Muscle of leg (tissue), 11 donors: ENCODE data around the gene MFAP2. TPM values are rescaled to one million over a fixed set of nuclear protein-coding genes. Genes with fewer than 3 reads are reported as not detected.
"Not testable (repeated sequence)": the region's sequence is repeated elsewhere in the genome, so short reads cannot be mapped to it uniquely, and the experiment has no call there.

ENCODE experiments used
- DNase-seq: peaks from one replicate; pipeline ENCODE4 v3.0.0; 2013
- H3K27ac ChIP-seq: one replicate; pipeline ENCODE4 v1.5.1; 2013; ENCODE audit warnings: mild to moderate bottlenecking, low read length, control low read depth
- H3K27me3 ChIP-seq: one replicate; pipeline ENCODE4 v1.6.1; 2013; ENCODE audit warnings: low read length; ENCODE audit not compliant: control insufficient read depth, insufficient read depth
- H3K36me3 ChIP-seq: one replicate; pipeline ENCODE4 v1.6.1; 2013; ENCODE audit warnings: low read length; ENCODE audit not compliant: control insufficient read depth, insufficient read depth
- H3K4me1 ChIP-seq: one replicate; pipeline ENCODE4 v1.6.1; 2013; ENCODE audit warnings: low read length; ENCODE audit not compliant: control insufficient read depth, insufficient read depth
- H3K4me3 ChIP-seq: one replicate; pipeline ENCODE4 v1.5.1; 2013; ENCODE audit warnings: low read length, control low read depth
- H3K9me3 ChIP-seq: replicated peaks from 2 replicates; pipeline ENCODE4 v1.6.1; 2013; ENCODE audit warnings: low read depth, low read length; ENCODE audit not compliant: control insufficient read depth
- WGBS: methylation state at CpG from one replicate; pipeline ENCODE4 v1.1.5; 2013; ENCODE audit warnings: missing lambda C conversion rate; ENCODE audit not compliant: insufficient coverage; 5-methylcytosine and 5-hydroxymethylcytosine counted together
- polyA plus RNA-seq, 8 donors: library from polyadenylated mRNA; unstranded; fragments of 120-200 nt; gene quantifications; one replicate each; pipeline versions ENCODE4 v1.2.1 to v1.2.3, GENCODE V29; 2013; ENCODE audit warnings: inconsistent platforms in 1 of 8, low replicate concordance in 1 of 8; ENCODE audit not compliant: insufficient read length in 8 of 8, insufficient read depth in 1 of 8
- total RNA-seq: library from RNA; stranded (reverse); fragments of 120-200 nt; gene quantifications from one replicate; pipeline ENCODE4 v1.2.4, GENCODE V29; 2013

MFAP2 gene
- total and polyA plus RNA-seq, 9 donors, result 50.1 to 150 (median 111) TPM

DNA sequence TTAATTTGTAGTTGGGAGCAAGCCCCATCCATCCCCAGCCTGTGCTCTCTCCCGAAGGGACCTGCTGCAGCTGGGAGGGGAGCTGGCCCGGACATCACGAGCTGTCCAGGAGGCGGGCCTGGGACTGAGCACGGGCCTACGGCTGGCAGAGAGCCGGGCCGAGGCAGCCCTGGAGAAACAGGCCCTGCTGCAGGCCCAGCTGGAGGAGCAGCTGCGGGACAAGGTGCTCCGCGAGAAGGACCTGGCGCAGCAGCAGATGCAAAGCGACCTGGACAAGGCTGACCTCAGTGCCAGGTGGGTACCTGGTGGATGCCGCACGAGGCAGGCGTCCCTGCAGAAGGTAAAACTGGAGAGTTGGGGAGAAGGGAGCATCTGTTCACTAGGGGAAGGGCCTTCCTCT is 43.8 kb downstream of the MFAP2 start:
- WGBS, result 62% methylated on average over 16 of the region's 16 CpGs
- not testable (repeated sequence) for H3K4me1 ChIP-seq, H3K27me3 ChIP-seq, H3K27ac ChIP-seq, H3K9me3 ChIP-seq, DNase-seq, H3K4me3 ChIP-seq
- peaks cover 55% of the 10 kb centered on the region for H3K36me3 ChIP-seq

DNA sequence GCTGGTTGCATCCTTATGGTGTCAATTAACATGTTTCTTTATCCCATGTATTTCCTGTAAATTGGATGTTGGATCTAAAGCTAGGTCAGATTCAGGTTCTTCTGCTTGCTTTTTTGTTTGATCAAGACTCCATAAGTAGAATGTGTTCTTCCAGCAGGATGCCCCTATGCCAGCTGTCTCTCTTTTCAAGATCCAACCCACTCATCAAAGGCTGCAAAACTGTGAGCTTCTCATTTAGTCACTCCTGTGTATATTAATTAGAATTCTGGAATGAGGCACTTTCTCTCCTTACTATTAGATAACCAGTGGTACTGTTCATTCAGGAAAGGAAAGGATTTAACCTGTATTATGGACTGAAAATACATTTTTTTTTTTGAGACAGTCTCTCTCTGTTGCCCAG is 46.5 kb downstream of the MFAP2 start:
- H3K36me3 ChIP-seq, result peaks cover 62% of the 10 kb centered on the region
- not testable (repeated sequence) for DNase-seq, H3K27me3 ChIP-seq

DNA sequence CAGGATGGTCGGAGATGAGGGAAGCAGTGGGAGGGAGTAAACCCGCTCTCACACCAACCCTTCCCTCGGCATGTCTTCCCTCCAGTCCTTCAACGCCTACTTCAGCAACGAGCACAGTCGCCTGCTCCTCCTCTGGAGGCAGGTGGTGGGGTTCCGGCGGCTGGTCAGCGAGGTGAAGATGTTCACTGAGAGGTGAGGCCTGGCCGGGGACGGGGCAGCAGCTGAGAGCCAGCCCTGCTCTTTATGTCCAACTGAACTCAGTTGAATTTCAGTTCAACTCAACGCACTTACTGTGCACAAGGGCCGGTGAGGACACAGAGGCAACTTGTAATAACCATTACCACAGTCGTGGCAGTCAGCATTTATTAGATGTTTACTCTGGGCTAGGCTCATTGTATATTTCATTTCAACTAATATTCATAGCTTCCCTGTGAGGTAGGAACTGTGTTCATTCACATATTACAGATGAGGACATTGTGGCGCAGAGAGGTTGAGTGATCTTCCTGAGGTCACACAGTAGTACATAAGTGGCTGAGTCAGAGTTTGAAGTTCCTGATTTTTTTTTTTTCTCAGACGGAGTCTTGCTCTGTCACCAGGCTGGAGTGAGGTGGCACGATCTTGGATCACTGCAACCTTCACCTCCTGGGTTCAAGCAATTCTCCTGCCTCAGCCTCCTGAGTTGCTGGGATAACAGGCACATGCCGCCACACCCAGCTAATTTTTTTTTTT is 49.0 kb downstream of the MFAP2 start:
- WGBS, result 87% methylated on average over 10 of the region's 18 CpGs
- not testable (repeated sequence) for H3K9me3 ChIP-seq, H3K4me1 ChIP-seq, DNase-seq, H3K4me3 ChIP-seq, H3K27me3 ChIP-seq, H3K27ac ChIP-seq
- peaks cover 48% of the 10 kb centered on the region for H3K36me3 ChIP-seq

More for the DNA sequence above, 46.5 kb downstream of the MFAP2 start:
- H3K4me1 ChIP-seq, H3K9me3 ChIP-seq, H3K27ac ChIP-seq, H3K4me3 ChIP-seq: not testable (repeated sequence)

DNA sequence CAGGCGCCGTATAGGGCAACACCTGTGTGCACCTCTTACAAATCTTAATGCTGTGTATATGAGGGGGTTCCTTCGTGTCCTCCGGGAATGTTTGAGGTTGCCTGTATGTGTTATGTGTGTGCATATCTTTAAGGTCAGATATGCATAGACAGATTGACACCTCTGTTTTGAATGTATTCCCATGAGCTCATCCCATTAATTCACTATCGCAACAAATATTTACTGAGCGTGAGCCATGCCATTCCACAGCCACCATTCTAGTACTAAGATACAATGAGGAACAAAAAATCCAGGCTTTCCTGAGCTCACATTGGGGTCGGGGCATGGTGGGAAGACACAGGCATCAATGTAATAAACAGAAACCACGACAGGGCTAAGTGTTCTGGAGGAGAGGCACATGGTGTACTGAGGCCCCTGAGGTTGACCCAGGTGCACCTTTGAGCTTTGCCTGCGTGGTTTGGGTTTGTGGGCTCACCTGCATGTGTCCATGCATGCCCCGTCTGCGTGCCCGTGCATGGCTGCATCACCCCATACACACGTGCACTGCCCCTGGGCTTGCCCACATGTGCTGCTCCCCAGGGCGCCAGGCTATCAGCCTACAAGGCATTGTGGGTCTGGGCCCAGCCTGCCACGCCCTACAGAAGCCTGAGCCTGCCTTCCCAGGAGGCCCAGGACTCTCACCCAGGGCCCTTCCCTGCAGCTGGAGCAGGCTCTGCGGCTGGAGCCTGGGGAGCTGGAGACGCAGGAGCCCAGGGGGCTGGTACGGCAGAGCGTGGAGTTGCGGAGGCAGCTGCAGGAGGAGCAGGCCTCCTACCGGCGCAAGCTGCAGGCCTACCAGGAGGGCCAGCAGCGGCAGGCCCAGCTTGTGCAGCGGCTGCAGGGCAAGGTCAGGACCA is 51.0 kb downstream of the MFAP2 start:
- H3K4me3 ChIP-seq, H3K9me3 ChIP-seq, H3K27ac ChIP-seq, H3K27me3 ChIP-seq, DNase-seq: not testable (repeated sequence)
- Histone ChIP-seq H3K4me1 (peaks cover 23% of the 10 kb centered on the region), H3K36me3 (peaks cover 38% of the 10 kb centered on the region)
- WGBS, result 76% methylated on average over 17 of the region's 24 CpGs

DNA sequence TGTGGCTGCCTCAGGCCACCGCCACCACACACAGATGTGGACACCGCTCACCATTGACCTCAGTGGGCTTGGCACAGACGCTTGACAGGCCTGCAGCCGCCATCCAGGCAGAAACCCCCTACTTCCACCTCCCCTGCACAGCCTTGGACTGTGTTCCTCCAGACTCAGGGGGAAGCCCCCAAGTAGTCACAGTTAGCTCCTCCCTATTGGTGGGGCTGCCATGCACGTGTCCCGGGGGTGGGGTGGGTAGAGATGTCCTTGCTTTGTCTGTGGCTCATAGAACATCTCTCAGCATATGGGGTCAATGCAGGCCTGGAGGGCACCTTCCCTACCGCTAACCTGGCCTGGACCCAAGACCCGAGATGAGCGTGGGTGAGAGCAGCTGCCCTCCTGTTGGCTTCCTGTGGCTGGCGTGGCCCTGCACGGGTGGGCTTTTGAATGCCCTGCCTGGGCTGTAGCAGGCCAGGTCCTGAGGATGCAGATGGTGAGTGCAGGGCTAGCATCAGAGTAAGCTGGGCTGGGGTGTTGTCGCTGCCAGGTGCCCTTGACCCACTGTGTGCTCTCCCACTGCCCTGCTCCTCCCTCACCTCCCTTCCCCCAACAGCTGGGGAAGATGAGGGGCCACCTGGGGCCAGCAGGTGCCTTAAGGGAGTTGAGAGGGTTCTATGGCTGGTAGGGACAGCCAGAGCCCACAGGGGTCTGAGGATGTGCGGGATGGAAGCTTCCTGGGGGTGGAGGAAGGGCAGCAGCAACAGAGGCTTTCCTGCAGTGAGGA is 52.5 kb downstream of the MFAP2 start:
- no peak for DNase-seq
- Histone ChIP-seq H3K4me3 (no peak overlapping the region), H3K4me1 (peaks cover 28% of the 10 kb centered on the region), H3K27ac (no peak overlapping the region), H3K36me3 (peaks cover 38% of the 10 kb centered on the region), H3K27me3 (no peaks in the 10 kb centered on the region), H3K9me3 (no peaks in the 10 kb centered on the region)
- 78% methylated on average over 8 of the region's 13 CpGs for WGBS

DNA sequence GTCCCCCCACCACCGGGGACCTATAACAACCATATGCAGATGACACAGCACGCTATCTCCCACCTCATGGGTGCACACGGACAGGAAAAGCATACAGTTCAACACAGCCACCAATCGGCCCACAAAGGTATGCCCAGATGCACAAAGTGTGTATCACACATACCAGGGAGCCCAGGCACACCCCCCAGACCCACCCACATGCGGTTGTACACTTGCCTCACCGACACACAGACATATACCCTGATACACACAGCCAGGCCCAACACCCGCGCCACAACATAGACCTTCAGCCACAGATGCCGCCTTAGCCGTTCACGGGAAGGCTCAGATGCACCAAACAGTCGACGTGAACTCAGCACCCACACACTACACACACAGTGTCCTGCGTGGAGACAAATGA is 53.2 kb downstream of the MFAP2 start:
- no peak for DNase-seq
- Histone ChIP-seq H3K4me1 (peaks cover 29% of the 10 kb centered on the region), H3K36me3 (peaks cover 42% of the 10 kb centered on the region), H3K9me3 (no peaks in the 10 kb centered on the region), H3K27me3 (no peaks in the 10 kb centered on the region), H3K4me3 (no peak overlapping the region), H3K27ac (no peak overlapping the region)
- 91% methylated on average over 14 of the region's 14 CpGs for WGBS

GRCh38 chr1:16926491-16927073 is 53.8 kb downstream of the MFAP2 start:
- 44% methylated on average over 7 of the region's 10 CpGs for WGBS
- Histone ChIP-seq H3K4me3 (no peak overlapping the region), H3K4me1 (peaks cover 36% of the 10 kb centered on the region), H3K27me3 (no peaks in the 10 kb centered on the region), H3K36me3 (peaks cover 38% of the 10 kb centered on the region), H3K9me3 (no peaks in the 10 kb centered on the region), H3K27ac (no peak overlapping the region)
- DNase-seq, result peak; percentile 57

DNA sequence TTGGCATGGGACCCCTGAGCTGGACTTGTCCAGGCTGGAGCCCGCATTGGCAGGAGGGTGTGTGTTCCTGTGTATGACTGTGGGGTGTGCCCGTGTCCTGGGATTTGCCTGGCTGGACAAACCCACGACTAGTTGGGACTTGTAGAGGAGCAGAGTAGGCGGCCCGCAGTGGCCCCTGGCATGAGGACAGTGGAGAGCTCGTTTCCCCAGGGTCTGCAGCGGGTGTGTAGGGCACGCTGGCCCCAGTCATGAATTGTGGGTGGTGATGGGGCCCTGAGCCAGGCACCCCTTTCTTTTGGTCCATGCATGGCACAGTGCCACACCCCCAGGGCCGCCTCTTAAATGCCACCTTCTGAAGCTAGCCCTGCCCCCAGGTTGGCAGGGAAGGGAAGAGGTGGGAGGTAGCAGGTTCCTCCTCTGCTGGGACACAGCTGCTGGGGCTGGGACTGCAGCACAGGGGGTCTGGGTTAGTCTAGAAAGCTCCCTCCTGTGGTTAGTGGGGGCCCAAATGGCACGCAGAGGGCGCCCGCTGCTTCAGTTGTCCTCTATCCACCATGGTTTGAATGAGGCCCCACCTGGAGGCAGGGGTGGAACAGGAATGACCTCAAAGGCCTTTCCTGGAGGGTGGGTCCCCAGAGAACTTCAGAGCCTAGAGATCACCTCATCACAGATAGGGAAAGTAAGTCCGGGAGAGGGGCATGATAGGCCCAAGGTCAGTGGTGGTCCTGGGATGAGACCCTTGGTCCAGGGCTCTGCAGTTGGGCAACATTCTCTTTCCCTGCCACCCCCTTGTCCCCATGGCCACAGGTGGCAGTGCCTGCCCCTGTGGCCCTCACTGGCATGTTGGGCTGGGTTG is 54.6 kb downstream of the MFAP2 start:
- Histone ChIP-seq H3K36me3 (peaks cover 31% of the 10 kb centered on the region), H3K4me3 (no peak overlapping the region), H3K27ac (no peak overlapping the region), H3K9me3 (no peaks in the 10 kb centered on the region), H3K27me3 (no peaks in the 10 kb centered on the region), H3K4me1 (peaks cover 42% of the 10 kb centered on the region)
- DNase-seq, result no peak
- WGBS, result 81% methylated on average over 13 of the region's 13 CpGs

DNA sequence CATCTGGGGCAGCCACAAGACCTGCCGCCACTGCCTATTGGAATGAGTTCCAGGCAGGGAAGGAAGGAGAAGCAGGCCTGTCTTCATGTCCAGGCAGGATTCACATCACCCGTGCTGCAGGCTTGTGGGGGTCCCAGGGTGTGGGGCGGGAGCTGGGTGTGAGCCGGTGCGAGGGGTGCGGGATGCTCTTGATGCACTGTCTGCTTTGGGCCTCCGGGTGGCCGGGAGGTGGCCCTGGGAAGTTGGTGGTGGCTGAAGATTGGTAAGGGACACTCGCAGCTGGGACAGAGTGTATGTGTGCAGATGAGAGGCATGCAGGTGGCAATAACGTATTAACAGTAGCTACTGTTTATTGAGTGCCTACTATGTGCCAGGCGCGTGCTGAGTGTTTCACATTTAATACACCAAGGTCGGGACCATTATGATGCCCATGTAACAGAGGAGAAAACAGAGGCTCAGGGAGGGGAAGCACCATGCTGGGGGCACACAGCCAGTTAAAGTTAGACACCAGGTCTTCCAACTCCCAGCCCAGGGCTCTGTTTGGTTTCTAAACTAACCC is 55.4 kb downstream of the MFAP2 start:
- no peak for DNase-seq
- no peak overlapping the region for H3K27ac ChIP-seq
- no peaks in the 10 kb centered on the region for H3K27me3 ChIP-seq
- no peaks in the 10 kb centered on the region for H3K9me3 ChIP-seq
- 82% methylated on average over 13 of the region's 13 CpGs for WGBS
- peaks cover 42% of the 10 kb centered on the region for H3K4me1 ChIP-seq
- H3K4me3 ChIP-seq, result no peak overlapping the region
- peaks cover 22% of the 10 kb centered on the region for H3K36me3 ChIP-seq
